Measurements from ENCODE around the gene JPT1. TPM values are rescaled to one million over a fixed set of nuclear protein-coding genes. Genes with fewer than 3 reads are reported as not detected.

Gene JPT1
- total RNA-seq, 1 experiment from 2014 or later = 265 TPM

GRCh38 chr17:75111777-75112335, 42.5 kb downstream of the JPT1 start:
- Histone ChIP-seq H3K56ac (ENCODE audit: insufficient read length, low read depth, low read length) (no peak overlapping the region), H4K91ac (ENCODE audit: insufficient read length, low read depth, low read length) (no peak overlapping the region), H3K79me2 (ENCODE audit: insufficient read depth, low read length) (no peaks in the 10 kb centered on the region), H2BK20ac (ENCODE audit: low read depth, low read length, poor library complexity, severe bottlenecking) (no peak overlapping the region), H3K4ac (ENCODE audit: low read depth, low read length) (no peak overlapping the region), H2BK5ac (ENCODE audit: insufficient read length, low read length) (no peak overlapping the region), H3K4me2 (ENCODE audit: insufficient read depth, insufficient read length, low read length) (no peak overlapping the region), H4K8ac (replicated peaks; ENCODE audit: insufficient read length, low read depth, low read length) (no peak overlapping the region), H3K27me3 (ENCODE audit: insufficient read depth, low read length) (no peaks in the 10 kb centered on the region), H2BK12ac (ENCODE audit: insufficient read length, low read depth, low read length) (no peak overlapping the region), H3T11ph (ENCODE audit: low read length) (no peak overlapping the region), H3K14ac (ENCODE audit: insufficient read depth, low read length) (no peak overlapping the region), H3K9me3 (ENCODE audit: control insufficient read depth, low read depth, low read length) (no peaks in the 10 kb centered on the region), H3K9ac (ENCODE audit: extremely low read depth, insufficient read length, low read length) (no peak overlapping the region), H4K5ac (ENCODE audit: insufficient read length, low read depth, low read length) (no peak overlapping the region), H2AFZ (ENCODE audit: low read length) (no peak overlapping the region), H3K18ac (ENCODE audit: insufficient read length, low read depth, low read length) (no peak overlapping the region), H2BK15ac (ENCODE audit: low read depth, low read length) (no peak overlapping the region), H3K23ac (ENCODE audit: insufficient read length, low read depth, low read length) (no peak overlapping the region), H3K79me1 (ENCODE audit: insufficient read depth, low read depth, low read length, poor library complexity, severe bottlenecking) (peaks cover 3% of the 10 kb centered on the region), H3K27ac (ENCODE audit: insufficient read length, low read depth, low read length) (no peak overlapping the region), H2BK120ac (ENCODE audit: low read depth, low read length, poor library complexity, severe bottlenecking) (no peak overlapping the region), H2AK5ac (ENCODE audit: insufficient read length, low read length) (no peak overlapping the region), H4K20me1 (ENCODE audit: control insufficient read depth, insufficient read depth, insufficient read length) (no peaks in the 10 kb centered on the region), H3K4me1 (ENCODE audit: insufficient read depth, low read length) (no peaks in the 10 kb centered on the region), H3K23me2 (ENCODE audit: insufficient read length, low read depth, low read length, poor library complexity, severe bottlenecking) (peaks cover 7% of the 10 kb centered on the region)
- Mint-ChIP-seq H3K4me3 (peak overlapping the region in 1 of 2 experiments; percentile 47; a peak in 2 of 5 replicates), H3K4me1 (peaks cover 22 to 23% of the 10 kb centered on the region in 2 experiments), H3K27me3 (ENCODE audit: low read depth) (peaks cover 5% of the 10 kb centered on the region), H3K36me3 (ENCODE audit: insufficient read depth in 1 of 3, low read depth in 3 of 3) (peaks cover 9 to 29% (median 19%) of the 10 kb centered on the region in 3 experiments; a peak in 6 of 7 replicates), H3K9me3 (no peaks in the 10 kb centered on the region), H3K27ac (peak overlapping the region in 2 of 3 experiments; percentile 23 to 65; a peak in 4 of 7 replicates)
- TF ChIP-seq, protein P1, sequence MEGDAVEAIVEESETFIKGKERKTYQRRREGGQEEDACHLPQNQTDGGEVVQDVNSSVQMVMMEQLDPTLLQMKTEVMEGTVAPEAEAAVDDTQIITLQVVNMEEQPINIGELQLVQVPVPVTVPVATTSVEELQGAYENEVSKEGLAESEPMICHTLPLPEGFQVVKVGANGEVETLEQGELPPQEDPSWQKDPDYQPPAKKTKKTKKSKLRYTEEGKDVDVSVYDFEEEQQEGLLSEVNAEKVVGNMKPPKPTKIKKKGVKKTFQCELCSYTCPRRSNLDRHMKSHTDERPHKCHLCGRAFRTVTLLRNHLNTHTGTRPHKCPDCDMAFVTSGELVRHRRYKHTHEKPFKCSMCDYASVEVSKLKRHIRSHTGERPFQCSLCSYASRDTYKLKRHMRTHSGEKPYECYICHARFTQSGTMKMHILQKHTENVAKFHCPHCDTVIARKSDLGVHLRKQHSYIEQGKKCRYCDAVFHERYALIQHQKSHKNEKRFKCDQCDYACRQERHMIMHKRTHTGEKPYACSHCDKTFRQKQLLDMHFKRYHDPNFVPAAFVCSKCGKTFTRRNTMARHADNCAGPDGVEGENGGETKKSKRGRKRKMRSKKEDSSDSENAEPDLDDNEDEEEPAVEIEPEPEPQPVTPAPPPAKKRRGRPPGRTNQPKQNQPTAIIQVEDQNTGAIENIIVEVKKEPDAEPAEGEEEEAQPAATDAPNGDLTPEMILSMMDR (conservative IDR thresholded peaks at IDR 0.05) = no peak
- no CpG with 5 or more reads among the region's 7 CpGs for WGBS (ENCODE audit: extremely low coverage, insufficient read length, low lambda C conversion rate)
- no peak for DNase-seq

Data from H9 (cell line).